DND-41 (cell line): Measurements from ENCODE around the gene FCN2.

Experiments used
- CTCF ChIP-seq: IDR thresholded peaks from 2 replicates; pipeline ENCODE4 v1.5.1; 2012; ENCODE audit warnings: borderline replicate concordance, low read length, moderate library complexity, mild to moderate bottlenecking; ENCODE audit not compliant: poor library complexity, severe bottlenecking; ENCODE audit errors: extremely low read depth
- EZH2 ChIP-seq: IDR thresholded peaks from 3 replicates; pipeline ENCODE4 v1.6.1; 2012; ENCODE audit warnings: borderline replicate concordance, low read depth, mild to moderate bottlenecking, moderate library complexity, low read length, inconsistent platforms; ENCODE audit not compliant: severe bottlenecking

GRCh38 chr9:134895908-134896833 lies 15.6 kb downstream of the FCN2 start:
- TF ChIP-seq CTCF (no peak), EZH2 (no peak)
